Naive thymus-derived CD8-positive, alpha-beta T cell (primary cell): ENCODE data around the gene LRRC28. TPM values are rescaled to one million over a fixed set of nuclear protein-coding genes. Genes with fewer than 3 reads are reported as not detected.
"Not testable (repeated sequence)": the region's sequence is repeated elsewhere in the genome, so short reads cannot be mapped to it uniquely, and the experiment has no call there.

Experiments
- ATAC-seq, 2 donors: fragments of 150-1000 bp; cut with Tn5 transposase in 1 of 2; sonication (Bioruptor Pico), chemical (Tn5 transposase) in 1 of 2; 1 replicate in 1 of 2; 2 replicates in 1 of 2; pipeline ENCODE4 v1.10.0; 2021; ENCODE audit warnings: mild to moderate bottlenecking in 2 of 2, moderate library complexity in 2 of 2
- POLR2A ChIA-PET: fragments of 350-600 bp; sonication (Branson Sonifier 250); formaldehyde crosslinking; loops from one replicate; lab custom pipeline; 2021; ENCODE audit warnings: antibody characterized with exemption; lab: Charles Lee
- DNase-seq, 10 donors: peaks; one replicate each; pipeline versions ENCODE4 v3.0.0 to v3.0.0-alpha.2; 2020 to 2022
- H3K27ac Mint-ChIP-seq, 10 donors: one replicate each; pipeline ENCODE4 v1.8.0; 2020 to 2022; ENCODE audit warnings: mild to moderate bottlenecking in 10 of 10, mixed read lengths in 10 of 10, moderate library complexity in 4 of 10, inconsistent platforms in 1 of 10
- H3K27me3 Mint-ChIP-seq, 5 donors: one replicate each; pipeline ENCODE4 v1.8.0; 2021 to 2022; ENCODE audit warnings: mixed read lengths in 5 of 5
- H3K36me3 Mint-ChIP-seq, 3 donors: one replicate each; pipeline ENCODE4 v1.8.0; 2020 to 2022; ENCODE audit warnings: mixed read lengths in 3 of 3, mild to moderate bottlenecking in 2 of 3, inconsistent platforms in 1 of 3
- H3K4me1 Mint-ChIP-seq, 4 donors: one replicate each; pipeline ENCODE4 v1.8.0; 2021 to 2022; ENCODE audit warnings: mixed read lengths in 4 of 4
- H3K4me3 Mint-ChIP-seq, 10 donors: one replicate each; pipeline ENCODE4 v1.8.0; 2020 to 2022; ENCODE audit warnings: mild to moderate bottlenecking in 10 of 10, mixed read lengths in 10 of 10, moderate library complexity in 6 of 10, inconsistent platforms in 1 of 10
- H3K9me3 Mint-ChIP-seq, 9 donors: one replicate each; pipeline ENCODE4 v1.8.0; 2020 to 2022; ENCODE audit warnings: mixed read lengths in 9 of 9, mild to moderate bottlenecking in 3 of 9, inconsistent platforms in 1 of 9, moderate library complexity in 1 of 9
- polyA plus RNA-seq, 3 donors: library from polyadenylated mRNA; unstranded; fragments of 300-500 nt; fragmentation: Illumina TruSeq; gene quantifications; one replicate each; pipeline ENCODE4 v1.2.3, GENCODE V29; 2021
- total RNA-seq, 8 experiments: library from RNA in 2 of 8; stranded (reverse) in 2 of 8; gene quantifications; one replicate each; pipeline ENCODE4 v1.2.3 and lab custom pipeline; 2021 to 2026

LRRC28 gene
- total and polyA plus RNA-seq, 5 experiments from 2014 or later, result 14.9 to 21.4 (median 16.7) TPM

DNA sequence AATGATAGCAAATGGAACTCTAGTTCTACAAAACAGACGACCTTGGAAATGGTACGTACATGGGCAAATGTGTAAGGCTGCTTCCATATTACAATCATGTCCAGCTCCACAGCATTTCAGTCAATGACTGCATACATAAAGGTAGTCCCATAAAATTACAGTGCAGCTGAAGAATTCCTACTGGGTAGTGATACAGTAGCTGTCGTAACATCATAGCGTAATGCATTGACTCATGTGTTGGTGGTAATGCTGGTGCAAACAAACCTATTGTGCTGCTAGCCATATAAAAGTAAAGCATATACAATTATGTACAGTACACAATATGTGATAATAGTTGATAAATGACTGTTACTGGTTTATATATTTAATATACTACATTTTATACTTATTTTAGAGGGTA is 20.4 kb upstream of the LRRC28 start:
- Mint-ChIP-seq H3K36me3 (peaks cover 0 to 6% (median 0%) of the 10 kb centered on the region in 3 donors), H3K27me3 (peaks cover 0 to 15% (median 7%) of the 10 kb centered on the region in 5 donors), H3K9me3 (peaks cover 0 to 9% (median 0%) of the 10 kb centered on the region in 9 donors), H3K4me1 (no peaks in the 10 kb centered on the region), H3K27ac (no peak overlapping the region), H3K4me3 (no peak overlapping the region)
- POLR2A ChIA-PET, result no interaction called here
- ATAC-seq (no peak), DNase-seq (no peak)

DNA sequence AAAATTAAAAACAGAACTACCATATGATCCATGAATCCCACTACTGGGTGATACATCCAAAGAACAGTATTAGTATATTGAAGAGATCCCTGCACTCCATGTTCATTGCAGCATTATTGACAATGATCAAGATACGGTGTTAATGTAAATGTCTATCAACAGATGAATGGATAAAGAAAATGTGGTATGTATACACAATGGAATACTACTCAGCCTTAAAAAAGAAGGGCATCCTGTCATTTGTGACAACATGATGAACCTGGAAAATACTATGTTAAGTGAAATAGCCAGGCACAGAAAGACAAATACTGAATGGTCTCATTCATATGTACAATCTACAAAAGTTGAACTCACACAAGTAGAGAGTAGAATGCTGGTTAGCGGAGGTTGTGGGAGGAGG is 18.5 kb upstream of the LRRC28 start:
- H3K4me1 Mint-ChIP-seq, result no peaks in the 10 kb centered on the region
- POLR2A ChIA-PET, result no interaction called here
- peaks cover 0 to 24% (median 11%) of the 10 kb centered on the region in 5 donors for H3K27me3 Mint-ChIP-seq
- DNase-seq (no peak), ATAC-seq (no peak)
- peaks cover 0 to 6% (median 0%) of the 10 kb centered on the region in 3 donors for H3K36me3 Mint-ChIP-seq
- peaks cover 0 to 9% (median 0%) of the 10 kb centered on the region in 9 donors for H3K9me3 Mint-ChIP-seq
- H3K27ac Mint-ChIP-seq, result no peak overlapping the region
- H3K4me3 Mint-ChIP-seq, result no peak overlapping the region

- H3K4me1 Mint-ChIP-seq, H3K4me3 Mint-ChIP-seq, H3K9me3 Mint-ChIP-seq, ATAC-seq, H3K27ac Mint-ChIP-seq, H3K36me3 Mint-ChIP-seq, DNase-seq, POLR2A ChIA-PET: not testable (repeated sequence)
- H3K27me3 Mint-ChIP-seq, result peaks cover 0 to 21% (median 11%) of the 10 kb centered on the region in 5 donors
Measured at GRCh38 chr15:99234160-99234559, 17.1 kb upstream of the LRRC28 start.

DNA sequence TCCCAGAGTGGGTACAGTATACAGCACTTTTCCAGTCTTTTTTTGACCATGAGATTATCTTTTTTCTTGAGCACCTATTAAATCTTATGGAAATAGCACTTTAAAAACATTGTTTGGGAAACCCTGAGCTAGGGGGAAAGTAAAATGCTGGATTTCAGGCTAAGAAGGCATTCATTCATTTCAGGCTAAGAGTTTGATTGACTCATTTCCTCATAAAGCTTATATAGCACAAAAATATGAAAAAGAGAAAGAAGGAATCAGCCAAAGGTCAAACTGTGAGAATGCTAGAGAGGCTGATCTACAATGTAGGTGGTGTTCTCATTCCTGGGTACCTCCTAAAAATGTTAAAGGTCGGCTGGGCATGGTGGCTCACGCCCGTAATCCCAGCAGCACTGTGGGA is 12.4 kb upstream of the LRRC28 start:
- Mint-ChIP-seq H3K27ac (no peak overlapping the region), H3K9me3 (no peaks in the 10 kb centered on the region), H3K4me1 (no peaks in the 10 kb centered on the region), H3K4me3 (no peak overlapping the region), H3K27me3 (peaks cover 0 to 15% (median 8%) of the 10 kb centered on the region in 5 donors), H3K36me3 (no peaks in the 10 kb centered on the region)
- ATAC-seq (no peak), DNase-seq (no peak)
- POLR2A ChIA-PET, result no interaction called here

- H3K36me3 Mint-ChIP-seq, result no peaks in the 10 kb centered on the region
- peaks cover 0 to 15% (median 8%) of the 10 kb centered on the region in 5 donors for H3K27me3 Mint-ChIP-seq
- POLR2A ChIA-PET, result no interaction called here
- no peak overlapping the region for H3K27ac Mint-ChIP-seq
- no peaks in the 10 kb centered on the region for H3K4me1 Mint-ChIP-seq
- DNase-seq (no peak), ATAC-seq (peak; percentile 39 to 62)
- H3K4me3 Mint-ChIP-seq, result no peak overlapping the region
- no peaks in the 10 kb centered on the region for H3K9me3 Mint-ChIP-seq
Measured at GRCh38 chr15:99239545-99240198, 11.6 kb upstream of the LRRC28 start.

DNA sequence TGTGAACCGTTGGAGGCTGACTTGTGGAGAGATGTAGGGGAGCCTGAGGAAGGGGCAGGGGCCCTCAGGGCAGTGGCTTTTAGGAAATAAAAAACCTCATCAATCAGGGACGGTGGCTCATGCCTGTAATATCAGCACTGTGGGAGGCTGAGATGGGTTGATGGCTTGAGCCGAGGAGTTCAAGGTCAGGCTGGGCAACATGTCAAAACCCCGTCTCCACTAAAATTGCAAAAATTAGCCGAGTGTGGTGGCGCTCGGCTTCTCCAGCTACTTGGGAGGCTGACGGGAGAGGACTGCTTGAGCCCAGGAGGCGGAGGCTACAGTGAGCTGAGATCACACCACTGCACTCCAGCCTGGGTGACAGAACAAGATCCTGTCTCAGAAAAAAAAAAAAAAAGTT is 9.5 kb upstream of the LRRC28 start:
- Mint-ChIP-seq H3K27me3 (peaks cover 0 to 9% (median 4%) of the 10 kb centered on the region in 5 donors), H3K27ac (no peak overlapping the region), H3K4me1 (no peaks in the 10 kb centered on the region), H3K9me3 (no peaks in the 10 kb centered on the region), H3K4me3 (no peak overlapping the region), H3K36me3 (no peaks in the 10 kb centered on the region)
- no peak for DNase-seq
- ATAC-seq, result no peak
- POLR2A ChIA-PET, result interaction anchor here (0.7 kb wide), 2 partner anchors 329 to 1229 kb away, joined by 3 to 4 read pairs; no protein-coding TSS in a partner anchor

GRCh38 chr15:99244306-99244705 is 7.0 kb upstream of the LRRC28 start:
- Mint-ChIP-seq H3K4me3 (no peak overlapping the region), H3K9me3 (no peaks in the 10 kb centered on the region), H3K36me3 (no peaks in the 10 kb centered on the region), H3K27me3 (peaks cover 0 to 5% (median 4%) of the 10 kb centered on the region in 5 donors), H3K27ac (no peak overlapping the region), H3K4me1 (no peaks in the 10 kb centered on the region)
- POLR2A ChIA-PET, result no interaction called here
- ATAC-seq (no peak), DNase-seq (no peak)

DNA sequence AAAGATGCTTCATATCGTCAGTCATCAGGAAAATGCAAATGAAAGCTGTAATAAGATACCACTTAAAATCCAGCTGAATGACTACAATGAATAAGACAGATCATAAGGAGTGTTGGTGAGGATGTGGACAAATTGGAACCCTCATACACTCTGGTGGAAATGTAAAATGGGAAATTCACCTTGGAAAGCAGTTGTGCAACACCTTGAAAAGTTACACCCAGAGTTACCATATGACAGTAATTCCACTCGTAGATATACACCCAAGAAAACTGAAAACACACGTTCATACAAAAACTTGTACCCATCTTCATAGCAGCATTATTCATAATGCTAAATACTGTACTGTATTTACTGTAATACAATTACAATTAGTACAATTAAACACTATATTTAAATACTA is 4.2 kb upstream of the LRRC28 start:
- Mint-ChIP-seq H3K27ac (no peak overlapping the region), H3K36me3 (peaks cover 0 to 4% (median 0%) of the 10 kb centered on the region in 3 donors), H3K4me1 (peaks cover 9 to 14% (median 12%) of the 10 kb centered on the region in 4 donors), H3K9me3 (peaks cover 0 to 6% (median 2%) of the 10 kb centered on the region in 9 donors), H3K4me3 (no peak overlapping the region), H3K27me3 (no peaks in the 10 kb centered on the region)
- ATAC-seq (no peak), DNase-seq (no peak)
- POLR2A ChIA-PET, result no interaction called here

GRCh38 chr15:99248000-99248715 is 3.1 kb upstream of the LRRC28 start:
- Mint-ChIP-seq H3K36me3 (peaks cover 0 to 4% (median 0%) of the 10 kb centered on the region in 3 donors), H3K4me3 (no peak overlapping the region), H3K9me3 (peaks cover 0 to 6% (median 2%) of the 10 kb centered on the region in 9 donors), H3K4me1 (peaks cover 17 to 25% (median 21%) of the 10 kb centered on the region in 4 donors), H3K27me3 (no peaks in the 10 kb centered on the region), H3K27ac (no peak overlapping the region)
- POLR2A ChIA-PET, result no interaction called here
- ATAC-seq (no peak), DNase-seq (no peak)

- peak within 1 kb of the TSS in 3 of 10 donors; percentile 84 to 91 (median 89) for H3K27ac Mint-ChIP-seq
- H3K4me3 Mint-ChIP-seq, result peak within 1 kb of the TSS in 9 of 10 donors; percentile 86 to 93 (median 92)
- peaks cover 0 to 6% (median 2%) of the 10 kb centered on the region in 9 donors for H3K9me3 Mint-ChIP-seq
- peaks cover 0 to 4% (median 0%) of the 10 kb centered on the region in 3 donors for H3K36me3 Mint-ChIP-seq
- ATAC-seq, result no peak
- POLR2A ChIA-PET, result no interaction called here
- no peak for DNase-seq
- peaks cover 23 to 34% (median 29%) of the 10 kb centered on the region in 4 donors for H3K4me1 Mint-ChIP-seq
- no peaks in the 10 kb centered on the region for H3K27me3 Mint-ChIP-seq
Measured at GRCh38 chr15:99249270-99249841, 1.9 kb upstream of the LRRC28 start, which contains the start of gene TTC23. Gene TTC23, minus strand, starts transcription at chr15:99249581. Its CDS starts 20,869 bp downstream, at chr15:99228712.

GRCh38 chr15:99250001-99250400 is 1.3 kb upstream of the LRRC28 start:
- Mint-ChIP-seq H3K9me3 (peaks cover 0 to 6% (median 2%) of the 10 kb centered on the region in 9 donors), H3K4me1 (peaks cover 23 to 34% (median 29%) of the 10 kb centered on the region in 4 donors), H3K27ac (no peak overlapping the region), H3K27me3 (no peaks in the 10 kb centered on the region), H3K36me3 (peaks cover 0 to 4% (median 0%) of the 10 kb centered on the region in 3 donors), H3K4me3 (peak overlapping the region in 3 of 10 donors; percentile 32 to 92 (median 86))
- DNase-seq (no peak), ATAC-seq (no peak)
- POLR2A ChIA-PET, result no interaction called here

- Mint-ChIP-seq H3K9me3 (peaks cover 0 to 6% (median 2%) of the 10 kb centered on the region in 9 donors), H3K27ac (peak overlapping the region; percentile 79 to 93 (median 91)), H3K4me3 (peak overlapping the region; percentile 86 to 93 (median 92)), H3K27me3 (no peaks in the 10 kb centered on the region), H3K4me1 (peaks cover 23 to 34% (median 29%) of the 10 kb centered on the region in 4 donors), H3K36me3 (peaks cover 0 to 4% (median 0%) of the 10 kb centered on the region in 3 donors)
- POLR2A ChIA-PET, result interaction anchor here (0.6 kb wide), 1 partner anchor 182 kb away, joined by 4 read pairs; no protein-coding TSS in a partner anchor
- ATAC-seq, result no peak
- DNase-seq, result no peak
Measured at GRCh38 chr15:99250494-99250856, 806 bp upstream of the LRRC28 start.
